MCF 10A (cell line): Measurements from ENCODE around the gene FAM110A. TPM values are rescaled to one million over a fixed set of nuclear protein-coding genes. Genes with fewer than 3 reads are reported as not detected.

ENCODE experiments used
- BruUV-seq: library from RNA; stranded (reverse); fragments of 400-500 nt; replicated peaks from 2 replicates; lab custom pipeline; 2021; lab: Mats Ljungman, UMichigan
- CTCF ChIA-PET: fragments of 300-600 bp; sonication (Branson Sonifier 250); formaldehyde crosslinking; extraction: SDS; loops from one replicate; lab custom pipeline; 2021; ENCODE audit warnings: antibody characterized with exemption, inconsistent platforms; lab: Yijun Ruan, JAX
- POLR2A ChIA-PET: fragments of 300-600, 350-650 bp; sonication (Branson Sonifier 250); formaldehyde crosslinking; extraction: SDS; loops from one replicate; lab custom pipeline; 2020; ENCODE audit warnings: antibody characterized with exemption, inconsistent platforms; lab: Yijun Ruan, JAX
- DNase-seq: peaks from one replicate; pipeline ENCODE4 v3.0.0-alpha.2; 2018; ENCODE audit not compliant: unreplicated experiment
- H3K27ac Mint-ChIP-seq: one replicate; pipeline ENCODE4 v1.8.0; 2022; ENCODE audit warnings: mild to moderate bottlenecking, low read depth, mixed read lengths; ENCODE audit not compliant: unreplicated experiment
- H3K27me3 Mint-ChIP-seq: one replicate; pipeline ENCODE4 v1.8.0; 2022; ENCODE audit warnings: mixed read lengths; ENCODE audit not compliant: insufficient read depth, unreplicated experiment
- H3K36me3 Mint-ChIP-seq: one replicate; pipeline ENCODE4 v1.8.0; 2022; ENCODE audit warnings: mild to moderate bottlenecking, moderate library complexity, mixed read lengths; ENCODE audit not compliant: insufficient read depth, unreplicated experiment
- H3K4me1 Mint-ChIP-seq: one replicate; pipeline ENCODE4 v1.8.0; 2022; ENCODE audit warnings: mixed read lengths; ENCODE audit not compliant: insufficient read depth, unreplicated experiment
- H3K4me3 Mint-ChIP-seq: one replicate; pipeline ENCODE4 v1.8.0; 2022; ENCODE audit warnings: mild to moderate bottlenecking, moderate library complexity, mixed read lengths; ENCODE audit not compliant: unreplicated experiment
- H3K9me3 Mint-ChIP-seq: one replicate; pipeline ENCODE4 v1.8.0; 2022; ENCODE audit warnings: mixed read lengths; ENCODE audit not compliant: unreplicated experiment
- intact Hi-C: fragments of 100-400 bp; cut with micrococcal nuclease; formaldehyde crosslinking; loops from 2 replicates; pipeline ENCODE4 v1.14.1; 2022
- total RNA-seq: library from RNA; stranded (reverse); gene quantifications from 2 replicates; pipeline ENCODE4 v1.2.3, GENCODE V29; 2022
- TF ChIP-seq, protein P1 (sequence below): fragments of 200-600 bp; IDR thresholded peaks from one replicate; pipeline ENCODE4 v1.8.0; 2022; ENCODE audit warnings: antibody characterized with exemption, mild to moderate bottlenecking; ENCODE audit not compliant: unreplicated experiment

The FAM110A gene
- total RNA-seq, 1 experiment from 2014 or later: 13.6 TPM

GRCh38 chr20:828987-829386 is 4.5 kb upstream of the FAM110A start:
- no peaks in the 10 kb centered on the region for H3K27me3 Mint-ChIP-seq
- BruUV-seq: no TSS peak
- no peak for DNase-seq
- intact Hi-C loops: no loop called here
- H3K4me3 Mint-ChIP-seq: no peak overlapping the region
- TF ChIP-seq, protein P1, sequence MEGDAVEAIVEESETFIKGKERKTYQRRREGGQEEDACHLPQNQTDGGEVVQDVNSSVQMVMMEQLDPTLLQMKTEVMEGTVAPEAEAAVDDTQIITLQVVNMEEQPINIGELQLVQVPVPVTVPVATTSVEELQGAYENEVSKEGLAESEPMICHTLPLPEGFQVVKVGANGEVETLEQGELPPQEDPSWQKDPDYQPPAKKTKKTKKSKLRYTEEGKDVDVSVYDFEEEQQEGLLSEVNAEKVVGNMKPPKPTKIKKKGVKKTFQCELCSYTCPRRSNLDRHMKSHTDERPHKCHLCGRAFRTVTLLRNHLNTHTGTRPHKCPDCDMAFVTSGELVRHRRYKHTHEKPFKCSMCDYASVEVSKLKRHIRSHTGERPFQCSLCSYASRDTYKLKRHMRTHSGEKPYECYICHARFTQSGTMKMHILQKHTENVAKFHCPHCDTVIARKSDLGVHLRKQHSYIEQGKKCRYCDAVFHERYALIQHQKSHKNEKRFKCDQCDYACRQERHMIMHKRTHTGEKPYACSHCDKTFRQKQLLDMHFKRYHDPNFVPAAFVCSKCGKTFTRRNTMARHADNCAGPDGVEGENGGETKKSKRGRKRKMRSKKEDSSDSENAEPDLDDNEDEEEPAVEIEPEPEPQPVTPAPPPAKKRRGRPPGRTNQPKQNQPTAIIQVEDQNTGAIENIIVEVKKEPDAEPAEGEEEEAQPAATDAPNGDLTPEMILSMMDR: no peak
- no peak overlapping the region for H3K27ac Mint-ChIP-seq
- H3K36me3 Mint-ChIP-seq: no peaks in the 10 kb centered on the region
- no peaks in the 10 kb centered on the region for H3K9me3 Mint-ChIP-seq
- ChIA-PET POLR2A (no interaction called here), CTCF (interaction anchor here (1.5 to 8.9 kb wide), 4 partner anchors 11 to 279 kb away, joined by 3 to 99 read pairs (median 24); no protein-coding TSS in a partner anchor)
- H3K4me1 Mint-ChIP-seq: no peaks in the 10 kb centered on the region

DNA sequence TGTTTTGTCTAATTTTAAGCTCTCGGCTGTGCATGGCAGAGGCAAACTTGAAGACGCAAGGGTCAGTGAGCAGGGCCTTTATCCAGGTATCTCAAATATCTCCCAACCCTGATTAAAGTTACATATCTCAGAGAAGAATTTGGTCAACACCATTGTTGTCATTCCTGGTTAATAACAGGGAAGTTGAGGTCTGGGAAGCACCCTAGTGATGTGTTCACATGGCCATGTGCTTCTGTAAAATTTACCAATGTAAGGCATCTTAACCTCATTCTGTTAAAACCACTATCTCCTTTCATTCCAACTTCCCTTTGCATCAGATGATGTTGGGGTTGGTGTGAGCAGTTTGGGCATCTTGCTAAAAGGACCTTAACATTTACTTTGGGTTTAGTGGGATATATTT is 4.0 kb upstream of the FAM110A start:
- DNase-seq: no peak
- H3K4me1 Mint-ChIP-seq: peaks cover 4% of the 10 kb centered on the region

DNA sequence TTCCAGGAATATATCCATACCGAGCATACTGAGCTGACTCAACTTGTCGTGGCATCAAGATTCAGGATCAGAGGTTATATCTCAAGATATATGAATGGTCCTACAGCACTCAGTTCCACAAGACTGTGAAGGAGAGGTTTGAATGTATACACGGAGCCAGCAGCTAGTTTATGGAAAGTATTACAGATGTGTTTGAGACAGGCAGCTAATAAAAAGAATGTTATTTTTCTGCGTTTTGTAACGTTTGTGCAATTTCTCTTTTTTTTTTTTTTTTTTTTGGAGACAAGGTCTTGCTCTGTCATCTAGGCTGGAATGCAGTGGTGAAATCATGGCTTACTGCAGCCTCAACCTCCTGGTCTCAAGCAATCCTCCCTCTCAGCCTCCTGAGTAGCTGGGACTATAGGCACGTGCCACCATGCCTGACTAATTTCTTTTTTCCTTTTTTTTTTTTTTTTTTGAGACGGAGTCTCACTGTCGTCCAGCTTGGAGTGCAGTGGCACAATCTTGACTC is 3.4 kb upstream of the FAM110A start:
- intact Hi-C loops: loop anchor here (5.0 kb wide), 1 partner anchor 52 kb away; no protein-coding TSS in a partner anchor
- no peak for DNase-seq
- ChIA-PET CTCF (interaction anchor here (0.6 to 8.9 kb wide), 7 partner anchors 8 to 499 kb away, joined by 3 to 99 read pairs (median 4); partner anchors contain the start of gene SDCBP2), POLR2A (interaction anchor here (0.9 to 6.4 kb wide), 2 partner anchors 11 to 27 kb away, joined by 3 to 92 read pairs; no protein-coding TSS in a partner anchor)
- H3K4me1 Mint-ChIP-seq: peaks cover 9% of the 10 kb centered on the region
- no peaks in the 10 kb centered on the region for H3K9me3 Mint-ChIP-seq
- no TSS peak for BruUV-seq
- H3K4me3 Mint-ChIP-seq: no peak overlapping the region
- no peak overlapping the region for H3K27ac Mint-ChIP-seq
- TF ChIP-seq, protein P1: no peak
- no peaks in the 10 kb centered on the region for H3K36me3 Mint-ChIP-seq
- no peaks in the 10 kb centered on the region for H3K27me3 Mint-ChIP-seq

More for the DNA sequence above, 4.0 kb upstream of the FAM110A start:
- Mint-ChIP-seq H3K27ac (no peak overlapping the region), H3K4me3 (no peak overlapping the region), H3K36me3 (no peaks in the 10 kb centered on the region), H3K27me3 (no peaks in the 10 kb centered on the region), H3K9me3 (no peaks in the 10 kb centered on the region)
- no TSS peak for BruUV-seq
- TF ChIP-seq, protein P1: no peak
- intact Hi-C loops: no loop called here
- CTCF ChIA-PET: interaction anchor here (0.6 to 8.9 kb wide), 5 partner anchors 11 to 500 kb away, joined by 3 to 99 read pairs (median 4); partner anchors contain the start of gene SDCBP2
- POLR2A ChIA-PET: interaction anchor here (0.9 to 6.4 kb wide), 2 partner anchors 12 to 27 kb away, joined by 3 to 92 read pairs; no protein-coding TSS in a partner anchor

DNA sequence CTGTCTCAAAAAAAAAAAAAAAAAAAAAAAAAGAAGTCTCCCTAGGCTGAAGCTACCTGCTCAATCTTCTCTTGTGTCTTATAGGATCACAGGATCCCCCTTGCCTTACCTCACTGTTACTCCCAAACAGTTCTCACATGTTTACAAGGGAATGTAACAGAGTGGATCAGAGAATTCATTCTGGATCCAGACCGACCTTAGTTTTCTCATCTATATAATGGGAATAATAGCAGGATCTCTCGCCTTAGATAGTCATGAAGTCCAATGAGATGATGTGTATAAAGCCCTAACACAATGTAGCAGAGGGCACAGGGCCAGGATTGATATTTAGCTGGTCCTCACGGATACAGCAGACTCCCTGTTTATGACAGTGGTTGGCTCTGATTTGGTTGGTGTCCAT is 2.3 kb upstream of the FAM110A start:
- BruUV-seq: no TSS peak
- ChIA-PET CTCF (interaction anchor here (0.7 to 8.9 kb wide), 8 partner anchors 9 to 309 kb away, joined by 3 to 99 read pairs (median 6); no protein-coding TSS in a partner anchor), POLR2A (interaction anchor here (4.1 to 6.4 kb wide), 2 partner anchors 11 to 26 kb away, joined by 57 to 92 read pairs; no protein-coding TSS in a partner anchor)
- H3K4me3 Mint-ChIP-seq: no peak overlapping the region
- intact Hi-C loops: loop anchor here (5.0 kb wide), 1 partner anchor 51 kb away; no protein-coding TSS in a partner anchor
- DNase-seq: no peak
- peaks cover 16% of the 10 kb centered on the region for H3K4me1 Mint-ChIP-seq
- TF ChIP-seq, protein P1: no peak
- H3K27ac Mint-ChIP-seq: no peak overlapping the region
- H3K27me3 Mint-ChIP-seq: no peaks in the 10 kb centered on the region
- no peaks in the 10 kb centered on the region for H3K9me3 Mint-ChIP-seq
- H3K36me3 Mint-ChIP-seq: no peaks in the 10 kb centered on the region
